WTC11 (cell line): ENCODE results near the gene RNF6. TPM values are rescaled to one million over a fixed set of nuclear protein-coding genes. Genes with fewer than 3 reads are reported as not detected.
A peak's percentile ranks its signal among the peaks of the same experiment; 100 is the strongest.
"Not testable (repeated sequence)": the region's sequence is repeated elsewhere in the genome, so short reads cannot be mapped to it uniquely, and the experiment has no call there.

Experiments
- ATAC-seq: fragments of 200-7000 bp; cut with Tn5 transposase; 2 replicates; pipeline ENCODE4 v1.10.0; 2021; ENCODE audit warnings: mild to moderate bottlenecking, moderate library complexity
- CTCF ChIA-PET: fragments of 300-600 bp; sonication (Branson Sonifier 250); formaldehyde crosslinking; loops from one replicate; lab custom pipeline; 2021; ENCODE audit warnings: antibody characterized with exemption; lab: Charles Lee
- POLR2A ChIA-PET: fragments of 350-600 bp; sonication (Branson Sonifier 250); formaldehyde crosslinking; loops from one replicate; lab custom pipeline; 2021; ENCODE audit warnings: antibody characterized with exemption; lab: Charles Lee
- DNase-seq: peaks from one replicate; pipeline ENCODE4 v3.0.0; 2021; ENCODE audit warnings: low spot score
- H3K27ac Mint-ChIP-seq: 2 replicates; pipeline ENCODE4 v1.8.0; 2021; ENCODE audit warnings: mixed read lengths
- H3K27me3 Mint-ChIP-seq: 2 replicates; pipeline ENCODE4 v1.8.0; 2021; ENCODE audit warnings: low read depth, mild to moderate bottlenecking, moderate library complexity, mixed read lengths
- H3K36me3 Mint-ChIP-seq: 2 replicates; pipeline ENCODE4 v1.8.0; 2021; ENCODE audit warnings: mixed read lengths
- H3K4me1 Mint-ChIP-seq: 2 replicates; pipeline ENCODE4 v1.8.0; 2022; ENCODE audit warnings: mixed read lengths
- H3K4me3 Mint-ChIP-seq: 2 replicates; pipeline ENCODE4 v1.8.0; 2021; ENCODE audit warnings: mild to moderate bottlenecking, moderate library complexity, mixed read lengths
- H3K9me3 Mint-ChIP-seq: 2 replicates; pipeline ENCODE4 v1.8.0; 2021; ENCODE audit warnings: mixed read lengths
- ATF1 ChIP-seq: sonication (generic); formaldehyde crosslinking; IDR thresholded peaks from 2 replicates; pipeline ENCODE4 v1.8.1; 2023; ENCODE audit warnings: mild to moderate bottlenecking, moderate library complexity, missing genetic modification reagents
- JAZF1 ChIP-seq: fragments of 250-450 bp; sonication (Bioruptor Pico); IDR thresholded peaks from 2 replicates; pipeline ENCODE4 v1.9.0; 2021; ENCODE audit warnings: moderate library complexity, mild to moderate bottlenecking, inconsistent platforms
- JUN ChIP-seq: sonication (generic); formaldehyde crosslinking; IDR thresholded peaks from 2 replicates; pipeline ENCODE4 v1.8.0; 2023; ENCODE audit warnings: mild to moderate bottlenecking, missing genetic modification reagents
- NFATC4 ChIP-seq: fragments of 250-450 bp; sonication (Bioruptor Pico); IDR thresholded peaks from 2 replicates; pipeline ENCODE4 v1.9.0; 2021; ENCODE audit warnings: mild to moderate bottlenecking
- PRRX2 ChIP-seq: fragments of 250-450 bp; sonication (Bioruptor Pico); IDR thresholded peaks from 2 replicates; pipeline ENCODE4 v1.8.0; 2021; ENCODE audit warnings: mild to moderate bottlenecking
- ZBTB21 ChIP-seq: sonication (generic); formaldehyde crosslinking; IDR thresholded peaks from 2 replicates; pipeline ENCODE4 v1.8.1; 2023; ENCODE audit warnings: mild to moderate bottlenecking, missing genetic modification reagents, borderline replicate concordance
- total RNA-seq: library from RNA; stranded (reverse); gene quantifications from 3 replicates; pipeline ENCODE4 v1.2.3, GENCODE V29; 2021
- TF ChIP-seq, protein P1 (sequence below): sonication (generic); formaldehyde crosslinking; IDR thresholded peaks from 2 replicates; pipeline ENCODE4 v1.8.1; 2023; ENCODE audit warnings: mild to moderate bottlenecking, missing genetic modification reagents
- TF ChIP-seq, protein P2 (sequence below): sonication (generic); formaldehyde crosslinking; IDR thresholded peaks from 2 replicates; pipeline ENCODE4 v1.8.0; 2022; ENCODE audit warnings: mild to moderate bottlenecking, missing genetic modification reagents
- TF ChIP-seq, protein P3 (sequence below): sonication (generic); formaldehyde crosslinking; IDR thresholded peaks from 2 replicates; pipeline ENCODE4 v1.8.1; 2022; ENCODE audit warnings: mild to moderate bottlenecking, missing genetic modification reagents, moderate library complexity, borderline replicate concordance
- TF ChIP-seq, protein P4 (sequence below): fragments of 250-450 bp; sonication (Bioruptor Pico); IDR thresholded peaks from 2 replicates; pipeline ENCODE4 v1.9.0; 2021; ENCODE audit warnings: moderate library complexity, mild to moderate bottlenecking, inconsistent platforms, borderline replicate concordance
- TF ChIP-seq, protein P5 (sequence below): fragments of 250-450 bp; sonication (Bioruptor Pico); conservative IDR thresholded peaks from 2 replicates; pipeline ENCODE4 v1.9.0; 2021; ENCODE audit warnings: mild to moderate bottlenecking
- TF ChIP-seq, protein P6 (sequence below): fragments of 200-600 bp; IDR thresholded peaks from 2 replicates; pipeline ENCODE4 v1.8.0; 2022; ENCODE audit warnings: antibody characterized with exemption
- TF ChIP-seq, protein P7 (sequence below): fragments of 250-450 bp; sonication (Bioruptor Pico); IDR thresholded peaks from 2 replicates; pipeline ENCODE4 v1.8.0; 2021; ENCODE audit warnings: mild to moderate bottlenecking
- TF ChIP-seq, protein P8 (sequence below): sonication (generic); formaldehyde crosslinking; IDR thresholded peaks from 2 replicates; pipeline ENCODE4 v1.8.0; 2022; ENCODE audit warnings: mild to moderate bottlenecking, missing genetic modification reagents

Gene RNF6
- total RNA-seq, 1 experiment from 2014 or later: 16.2 TPM

DNA sequence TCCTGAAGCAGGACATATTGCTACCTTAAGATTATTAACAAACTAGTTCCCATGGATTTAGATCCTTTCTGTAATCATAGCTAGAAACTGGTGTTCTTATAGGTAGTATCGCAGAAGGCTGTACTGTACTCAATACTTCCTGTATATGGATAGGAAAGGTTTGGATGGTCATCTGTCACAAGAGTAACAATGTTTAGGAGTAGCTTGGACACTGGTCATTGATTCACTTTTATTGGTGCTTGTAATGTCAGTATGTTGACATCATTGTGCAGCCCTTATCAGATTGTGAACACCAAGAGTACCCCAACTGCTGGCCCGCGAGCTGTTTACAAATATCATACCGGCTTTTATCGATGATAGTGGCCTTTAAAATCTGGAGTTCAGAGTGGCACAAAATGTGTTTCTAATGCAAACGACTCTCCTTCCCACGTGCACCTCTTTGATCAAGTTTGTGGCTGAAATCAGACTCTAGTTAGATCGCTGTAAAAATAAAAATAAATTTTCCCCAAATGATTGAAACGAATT is 31.2 kb upstream of the RNF6 start:
- H3K36me3 Mint-ChIP-seq: no peaks in the 10 kb centered on the region
- peaks cover 30% of the 10 kb centered on the region for H3K4me1 Mint-ChIP-seq
- peaks cover 7% of the 10 kb centered on the region for H3K27me3 Mint-ChIP-seq
- no peaks in the 10 kb centered on the region for H3K9me3 Mint-ChIP-seq
- ChIA-PET POLR2A (no interaction called here), CTCF (interaction anchor here (0.6 kb wide), 1 partner anchor 785 kb away, joined by 3 read pairs; no protein-coding TSS in a partner anchor)
- DNase-seq: no peak
- TF ChIP-seq, protein P1, sequence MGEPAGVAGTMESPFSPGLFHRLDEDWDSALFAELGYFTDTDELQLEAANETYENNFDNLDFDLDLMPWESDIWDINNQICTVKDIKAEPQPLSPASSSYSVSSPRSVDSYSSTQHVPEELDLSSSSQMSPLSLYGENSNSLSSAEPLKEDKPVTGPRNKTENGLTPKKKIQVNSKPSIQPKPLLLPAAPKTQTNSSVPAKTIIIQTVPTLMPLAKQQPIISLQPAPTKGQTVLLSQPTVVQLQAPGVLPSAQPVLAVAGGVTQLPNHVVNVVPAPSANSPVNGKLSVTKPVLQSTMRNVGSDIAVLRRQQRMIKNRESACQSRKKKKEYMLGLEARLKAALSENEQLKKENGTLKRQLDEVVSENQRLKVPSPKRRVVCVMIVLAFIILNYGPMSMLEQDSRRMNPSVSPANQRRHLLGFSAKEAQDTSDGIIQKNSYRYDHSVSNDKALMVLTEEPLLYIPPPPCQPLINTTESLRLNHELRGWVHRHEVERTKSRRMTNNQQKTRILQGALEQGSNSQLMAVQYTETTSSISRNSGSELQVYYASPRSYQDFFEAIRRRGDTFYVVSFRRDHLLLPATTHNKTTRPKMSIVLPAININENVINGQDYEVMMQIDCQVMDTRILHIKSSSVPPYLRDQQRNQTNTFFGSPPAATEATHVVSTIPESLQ (CRISPR knock-in tag): no peak
- TF ChIP-seq, protein P2, sequence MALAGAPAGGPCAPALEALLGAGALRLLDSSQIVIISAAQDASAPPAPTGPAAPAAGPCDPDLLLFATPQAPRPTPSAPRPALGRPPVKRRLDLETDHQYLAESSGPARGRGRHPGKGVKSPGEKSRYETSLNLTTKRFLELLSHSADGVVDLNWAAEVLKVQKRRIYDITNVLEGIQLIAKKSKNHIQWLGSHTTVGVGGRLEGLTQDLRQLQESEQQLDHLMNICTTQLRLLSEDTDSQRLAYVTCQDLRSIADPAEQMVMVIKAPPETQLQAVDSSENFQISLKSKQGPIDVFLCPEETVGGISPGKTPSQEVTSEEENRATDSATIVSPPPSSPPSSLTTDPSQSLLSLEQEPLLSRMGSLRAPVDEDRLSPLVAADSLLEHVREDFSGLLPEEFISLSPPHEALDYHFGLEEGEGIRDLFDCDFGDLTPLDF (CRISPR knock-in tag): no peak
- TF ChIP-seq JUN (CRISPR knock-in tag) (no peak), ZBTB21 (CRISPR knock-in tag) (no peak), JAZF1 (CRISPR knock-in tag) (no peak), ATF1 (CRISPR knock-in tag) (no peak), NFATC4 (CRISPR knock-in tag) (no peak), PRRX2 (CRISPR knock-in tag) (no peak)
- TF ChIP-seq, protein P3, sequence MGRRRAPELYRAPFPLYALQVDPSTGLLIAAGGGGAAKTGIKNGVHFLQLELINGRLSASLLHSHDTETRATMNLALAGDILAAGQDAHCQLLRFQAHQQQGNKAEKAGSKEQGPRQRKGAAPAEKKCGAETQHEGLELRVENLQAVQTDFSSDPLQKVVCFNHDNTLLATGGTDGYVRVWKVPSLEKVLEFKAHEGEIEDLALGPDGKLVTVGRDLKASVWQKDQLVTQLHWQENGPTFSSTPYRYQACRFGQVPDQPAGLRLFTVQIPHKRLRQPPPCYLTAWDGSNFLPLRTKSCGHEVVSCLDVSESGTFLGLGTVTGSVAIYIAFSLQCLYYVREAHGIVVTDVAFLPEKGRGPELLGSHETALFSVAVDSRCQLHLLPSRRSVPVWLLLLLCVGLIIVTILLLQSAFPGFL (CRISPR knock-in tag): no peak
- TF ChIP-seq, protein P4, sequence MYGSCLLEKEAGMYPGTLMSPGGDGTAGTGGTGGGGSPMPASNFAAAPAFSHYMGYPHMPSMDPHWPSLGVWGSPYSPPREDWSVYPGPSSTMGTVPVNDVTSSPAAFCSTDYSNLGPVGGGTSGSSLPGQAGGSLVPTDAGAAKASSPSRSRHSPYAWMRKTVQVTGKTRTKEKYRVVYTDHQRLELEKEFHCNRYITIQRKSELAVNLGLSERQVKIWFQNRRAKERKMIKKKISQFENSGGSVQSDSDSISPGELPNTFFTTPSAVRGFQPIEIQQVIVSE (CRISPR knock-in tag): no peak
- TF ChIP-seq, protein P5, sequence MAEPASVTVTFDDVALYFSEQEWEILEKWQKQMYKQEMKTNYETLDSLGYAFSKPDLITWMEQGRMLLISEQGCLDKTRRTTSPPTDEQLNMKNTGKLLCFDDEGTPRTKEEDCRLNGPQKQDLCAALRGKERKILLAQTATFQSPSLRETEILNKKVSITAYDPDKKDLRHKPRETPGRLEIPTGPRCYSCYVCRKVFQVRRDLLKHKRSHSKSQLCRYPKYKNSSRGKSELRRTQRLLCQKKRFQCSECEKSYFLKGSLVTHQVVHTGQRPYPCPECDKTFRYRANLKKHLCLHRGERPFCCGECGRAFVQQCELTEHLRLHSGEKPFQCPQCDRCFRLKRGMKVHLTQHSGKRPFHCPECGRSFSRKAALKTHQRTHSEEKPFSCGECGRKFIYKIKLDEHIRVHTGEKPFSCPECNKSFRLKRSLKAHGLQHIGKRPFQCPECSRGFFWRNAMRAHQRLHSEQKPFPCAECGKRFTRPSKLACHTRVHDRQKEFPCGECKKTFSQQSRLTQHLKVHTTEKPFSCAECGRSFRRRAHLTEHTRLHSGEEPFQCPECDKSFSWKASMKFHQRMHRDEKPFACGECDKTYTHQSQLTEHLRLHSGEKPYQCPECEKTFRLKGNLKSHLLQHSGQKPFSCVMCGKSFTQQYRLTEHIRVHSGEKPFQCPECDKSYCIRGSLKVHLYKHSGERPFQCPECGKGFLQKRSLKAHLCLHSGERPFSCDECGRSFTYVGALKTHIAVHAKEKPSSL (CRISPR knock-in tag): no peak
- H3K4me3 Mint-ChIP-seq: peak overlapping the region; percentile 89
- H3K27ac Mint-ChIP-seq: peak overlapping the region; percentile 73; the same call in 1 of the 2 replicates
- ATAC-seq: no peak

DNA sequence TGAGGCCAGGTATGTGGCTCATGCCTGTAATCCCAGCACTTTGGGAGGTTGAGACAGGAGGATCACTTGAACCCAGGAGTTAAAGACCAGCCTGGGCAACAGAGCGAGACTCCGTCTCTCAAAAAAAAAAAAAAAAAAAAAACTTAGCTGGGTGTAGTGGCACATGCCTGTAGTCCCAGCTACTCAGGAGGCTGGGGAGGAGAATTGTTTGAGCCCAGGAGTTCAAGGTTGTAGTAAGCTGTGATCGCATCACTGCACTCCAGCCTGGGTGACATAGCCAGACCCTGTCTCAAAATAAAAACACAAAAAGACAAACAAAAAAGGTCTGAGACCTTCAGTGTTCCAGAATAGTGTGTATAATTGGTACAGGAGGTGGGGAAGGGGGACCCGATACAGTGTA is 29.9 kb upstream of the RNF6 start:
- ATAC-seq, H3K4me3 Mint-ChIP-seq, H3K36me3 Mint-ChIP-seq, POLR2A ChIA-PET, DNase-seq, H3K27me3 Mint-ChIP-seq, H3K9me3 Mint-ChIP-seq, H3K27ac Mint-ChIP-seq: not testable (repeated sequence)
- H3K4me1 Mint-ChIP-seq: peaks cover 21% of the 10 kb centered on the region
- CTCF ChIA-PET: interaction anchor here (0.7 kb wide), 1 partner anchor 1664 kb away, joined by 4 read pairs; no protein-coding TSS in a partner anchor

DNA sequence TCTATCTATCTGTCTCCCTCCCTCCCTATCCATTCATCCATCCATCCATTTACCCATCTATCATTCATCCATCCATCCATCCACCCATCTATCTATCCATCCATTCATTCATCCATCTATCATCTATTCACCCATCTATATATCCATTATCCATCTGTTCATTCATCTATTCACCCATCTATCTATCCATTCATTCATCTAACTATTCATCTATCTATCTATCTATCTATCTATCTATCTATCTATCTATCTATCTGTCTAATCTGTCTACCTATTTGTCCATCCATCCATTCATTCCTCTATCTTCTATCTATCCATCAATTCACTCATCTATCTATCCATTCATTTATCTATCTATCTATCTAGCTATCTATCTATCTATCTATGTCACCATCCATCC is 27.4 kb upstream of the RNF6 start:
- Mint-ChIP-seq H3K27ac (no peak overlapping the region), H3K9me3 (no peaks in the 10 kb centered on the region), H3K4me1 (peaks cover 7% of the 10 kb centered on the region), H3K4me3 (no peak overlapping the region), H3K27me3 (peaks cover 7% of the 10 kb centered on the region), H3K36me3 (no peaks in the 10 kb centered on the region)
- ChIA-PET CTCF (no interaction called here), POLR2A (no interaction called here)
- no peak for ATAC-seq
- no peak for DNase-seq
- TF ChIP-seq, protein P6, sequence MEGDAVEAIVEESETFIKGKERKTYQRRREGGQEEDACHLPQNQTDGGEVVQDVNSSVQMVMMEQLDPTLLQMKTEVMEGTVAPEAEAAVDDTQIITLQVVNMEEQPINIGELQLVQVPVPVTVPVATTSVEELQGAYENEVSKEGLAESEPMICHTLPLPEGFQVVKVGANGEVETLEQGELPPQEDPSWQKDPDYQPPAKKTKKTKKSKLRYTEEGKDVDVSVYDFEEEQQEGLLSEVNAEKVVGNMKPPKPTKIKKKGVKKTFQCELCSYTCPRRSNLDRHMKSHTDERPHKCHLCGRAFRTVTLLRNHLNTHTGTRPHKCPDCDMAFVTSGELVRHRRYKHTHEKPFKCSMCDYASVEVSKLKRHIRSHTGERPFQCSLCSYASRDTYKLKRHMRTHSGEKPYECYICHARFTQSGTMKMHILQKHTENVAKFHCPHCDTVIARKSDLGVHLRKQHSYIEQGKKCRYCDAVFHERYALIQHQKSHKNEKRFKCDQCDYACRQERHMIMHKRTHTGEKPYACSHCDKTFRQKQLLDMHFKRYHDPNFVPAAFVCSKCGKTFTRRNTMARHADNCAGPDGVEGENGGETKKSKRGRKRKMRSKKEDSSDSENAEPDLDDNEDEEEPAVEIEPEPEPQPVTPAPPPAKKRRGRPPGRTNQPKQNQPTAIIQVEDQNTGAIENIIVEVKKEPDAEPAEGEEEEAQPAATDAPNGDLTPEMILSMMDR: no peak
- TF ChIP-seq, protein P7, sequence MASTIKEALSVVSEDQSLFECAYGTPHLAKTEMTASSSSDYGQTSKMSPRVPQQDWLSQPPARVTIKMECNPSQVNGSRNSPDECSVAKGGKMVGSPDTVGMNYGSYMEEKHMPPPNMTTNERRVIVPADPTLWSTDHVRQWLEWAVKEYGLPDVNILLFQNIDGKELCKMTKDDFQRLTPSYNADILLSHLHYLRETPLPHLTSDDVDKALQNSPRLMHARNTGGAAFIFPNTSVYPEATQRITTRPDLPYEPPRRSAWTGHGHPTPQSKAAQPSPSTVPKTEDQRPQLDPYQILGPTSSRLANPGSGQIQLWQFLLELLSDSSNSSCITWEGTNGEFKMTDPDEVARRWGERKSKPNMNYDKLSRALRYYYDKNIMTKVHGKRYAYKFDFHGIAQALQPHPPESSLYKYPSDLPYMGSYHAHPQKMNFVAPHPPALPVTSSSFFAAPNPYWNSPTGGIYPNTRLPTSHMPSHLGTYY (CRISPR knock-in tag): no peak
- TF ChIP-seq JUN (CRISPR knock-in tag) (no peak), ATF1 (CRISPR knock-in tag) (no peak)
- TF ChIP-seq, protein P8, sequence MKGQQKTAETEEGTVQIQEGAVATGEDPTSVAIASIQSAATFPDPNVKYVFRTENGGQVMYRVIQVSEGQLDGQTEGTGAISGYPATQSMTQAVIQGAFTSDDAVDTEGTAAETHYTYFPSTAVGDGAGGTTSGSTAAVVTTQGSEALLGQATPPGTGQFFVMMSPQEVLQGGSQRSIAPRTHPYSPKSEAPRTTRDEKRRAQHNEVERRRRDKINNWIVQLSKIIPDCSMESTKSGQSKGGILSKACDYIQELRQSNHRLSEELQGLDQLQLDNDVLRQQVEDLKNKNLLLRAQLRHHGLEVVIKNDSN (CRISPR knock-in tag): no peak
- TF ChIP-seq, protein P3 (CRISPR knock-in tag): no peak
